H54 (cell line): ENCODE measurements around the gene HOXB3.
"Not testable (repeated sequence)": the region's sequence is repeated elsewhere in the genome, so short reads cannot be mapped to it uniquely, and the experiment has no call there.

Source experiments
- DNase-seq: peaks from one replicate; pipeline ENCODE4 v3.0.0; 2011; ENCODE audit warnings: low spot score, mixed read lengths; ENCODE audit not compliant: insufficient read length
- FAIRE-seq: peaks from 3 replicates; lab custom pipeline; 2011; peaks lifted over from hg19 to GRCh38; lab: Jason Lieb, UNC
- POLR2A ChIP-seq: IDR thresholded peaks from 2 replicates; pipeline ENCODE4 v1.6.1; 2011; ENCODE audit warnings: low read depth, mild to moderate bottlenecking, low read length

The HOXB3 gene

DNA sequence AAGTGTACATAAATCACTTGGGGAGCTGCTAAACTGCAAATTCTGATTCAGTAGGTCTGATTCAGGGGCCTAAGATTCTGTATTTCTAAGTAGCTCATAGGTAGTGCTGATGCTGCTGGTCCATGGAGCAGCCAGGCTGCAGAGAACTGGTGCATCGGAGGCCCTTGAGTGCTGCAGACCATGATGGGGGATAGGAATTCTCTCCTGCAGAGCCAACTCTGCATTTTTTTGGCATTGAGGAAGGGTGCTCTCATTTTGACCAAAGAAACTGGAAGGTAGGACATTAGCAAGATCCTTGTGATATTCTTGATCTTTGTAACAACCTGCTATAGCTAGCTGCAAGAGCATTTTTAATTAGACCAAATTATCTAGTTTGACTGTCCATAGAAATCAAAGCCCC lies 49.8 kb downstream of the HOXB3 start:
- no peak for DNase-seq
- FAIRE-seq = peak; percentile 23
- TF ChIP-seq POLR2A = no peak

DNA sequence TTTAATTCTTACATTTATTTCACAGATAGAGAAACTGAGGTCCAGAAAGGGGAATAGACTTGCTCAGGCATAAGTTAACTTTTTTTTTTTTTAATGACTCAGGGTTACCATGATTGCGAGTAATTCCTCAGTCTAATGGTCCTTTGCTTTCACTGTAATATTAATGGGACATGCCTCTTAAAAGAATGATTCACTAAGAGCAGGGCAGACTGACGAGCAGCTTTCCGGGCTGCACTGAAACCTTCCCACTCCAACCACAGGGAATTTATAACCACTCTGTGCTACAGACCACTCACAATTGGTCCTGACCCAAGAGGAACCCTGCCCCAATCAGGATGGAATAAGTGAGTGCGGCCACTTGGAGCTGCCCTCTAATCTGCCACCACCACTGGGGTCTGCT lies 50.9 kb downstream of the HOXB3 start:
- DNase-seq = no peak
- peak; percentile 82 for FAIRE-seq

GRCh38 chr17:48537316-48537715 lies 52.7 kb downstream of the HOXB3 start:
- FAIRE-seq = no peak
- TF ChIP-seq POLR2A = no peak
- DNase-seq = no peak

More for the DNA sequence above, 50.9 kb downstream of the HOXB3 start:
- TF ChIP-seq POLR2A = peak; percentile 41

DNA sequence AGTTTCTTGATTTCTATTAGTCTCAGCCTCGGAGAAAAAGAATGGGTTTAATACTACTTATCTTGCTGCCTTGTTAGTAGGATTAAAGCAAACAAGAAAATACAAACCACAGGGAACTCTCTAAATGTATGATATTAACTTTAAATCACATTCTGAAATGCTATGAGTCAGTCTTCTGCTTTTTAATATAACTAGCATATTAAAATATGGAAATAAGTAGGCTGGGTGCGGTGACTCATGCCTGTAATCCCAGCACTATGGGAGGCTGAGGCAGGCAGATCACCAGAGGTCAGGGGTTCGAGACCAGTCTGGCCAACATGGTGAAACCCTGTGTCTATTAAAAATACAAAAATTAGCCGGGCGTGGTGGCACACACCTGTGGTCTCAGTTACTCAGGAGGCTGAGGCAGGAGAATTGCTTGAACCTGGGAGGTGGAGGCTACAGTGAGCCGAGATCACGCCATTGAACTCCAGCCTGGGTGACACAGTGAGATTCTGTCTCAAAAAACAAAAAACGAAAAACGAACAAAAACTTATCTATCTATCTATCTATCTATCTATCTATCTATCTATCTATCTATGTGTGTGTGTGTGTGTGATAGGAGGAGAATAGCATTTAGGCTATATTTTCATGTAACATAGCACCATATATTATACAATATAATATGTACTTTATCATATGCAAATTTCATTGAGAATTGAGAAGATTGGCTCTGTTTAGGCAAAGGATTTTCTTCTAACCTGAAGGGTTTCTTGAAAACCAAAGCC lies 54.1 kb downstream of the HOXB3 start:
- not testable (repeated sequence) for DNase-seq, FAIRE-seq

- FAIRE-seq = no peak
- no peak for TF ChIP-seq POLR2A
- no peak for DNase-seq
Observed at GRCh38 chr17:48532261-48532660, 57.8 kb downstream of the HOXB3 start.

DNA sequence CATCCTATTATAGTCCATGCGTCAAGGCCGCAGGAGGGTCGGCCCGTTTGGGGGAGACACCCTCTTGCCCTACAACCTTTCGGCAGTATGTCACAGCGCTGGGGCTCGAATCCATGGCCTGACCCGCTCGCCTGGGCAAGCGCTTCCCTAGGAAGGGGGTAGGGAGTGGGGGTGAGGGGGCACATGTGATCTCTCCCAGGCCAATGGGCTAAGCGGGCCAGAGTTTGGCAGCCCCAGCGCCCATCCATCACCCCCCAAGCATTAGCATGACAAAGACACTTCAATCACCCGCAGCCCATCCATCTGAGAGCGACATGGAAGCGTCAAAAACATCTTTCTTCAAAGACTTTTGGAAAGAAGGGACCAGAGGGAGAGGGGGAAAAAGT lies 59.2 kb downstream of the HOXB3 start, which contains the start of gene HOXB1:
TSS of gene HOXB1 (minus strand) at position 125 of the 386 bp plus-strand sequence. CDS start at position 18, 107 bp downstream.
- no peak for FAIRE-seq
- DNase-seq = no peak
- TF ChIP-seq POLR2A = no peak

GRCh38 chr17:48530208-48530886 lies 59.7 kb downstream of the HOXB3 start:
- TF ChIP-seq POLR2A = no peak

GRCh38 chr17:48529683-48530009 lies 60.4 kb downstream of the HOXB3 start:
- FAIRE-seq = no peak
- no peak for DNase-seq
- TF ChIP-seq POLR2A = no peak

More at GRCh38 chr17:48530208-48530886, 59.7 kb downstream of the HOXB3 start:
- DNase-seq (no peak), FAIRE-seq (no peak)

DNA sequence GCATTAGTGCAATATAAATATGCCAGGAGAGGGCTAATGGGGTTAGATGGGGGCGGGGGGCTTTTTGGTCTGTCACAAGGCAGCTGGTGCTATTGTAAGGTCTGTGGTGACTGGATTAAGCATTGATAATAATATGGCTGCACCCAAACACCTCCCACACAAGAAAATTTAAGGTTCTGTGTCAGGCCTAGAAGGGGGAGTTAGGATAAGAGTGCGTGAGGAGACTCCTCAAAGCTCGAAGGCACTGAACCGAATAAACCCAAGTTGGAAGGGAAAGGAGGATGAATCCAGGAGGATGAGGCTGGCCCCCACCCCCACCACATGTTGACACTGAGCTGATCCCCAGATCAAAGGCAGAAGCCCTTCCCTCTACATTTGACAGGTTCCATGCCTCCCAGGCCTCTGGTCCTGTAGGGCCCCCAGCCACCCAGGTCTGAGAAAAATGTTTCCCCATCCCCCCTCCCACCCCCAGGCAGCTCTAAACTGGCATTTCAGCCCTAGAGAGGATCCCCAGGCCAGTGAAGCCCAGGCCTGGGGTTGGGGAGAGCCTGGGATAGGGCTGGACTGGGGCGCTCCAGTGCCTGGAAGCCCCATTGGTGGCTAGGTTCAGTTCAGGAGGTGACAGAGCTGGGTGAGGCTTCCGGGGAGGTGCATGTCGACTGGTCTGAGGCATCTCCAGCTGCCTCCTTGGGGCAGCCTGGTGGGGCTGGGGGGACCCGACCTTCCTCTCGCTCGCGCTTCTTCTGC lies 60.9 kb downstream of the HOXB3 start:
- no peak for TF ChIP-seq POLR2A
- no peak for DNase-seq
- no peak for FAIRE-seq

GRCh38 chr17:48528153-48528935 lies 61.7 kb downstream of the HOXB3 start:
- FAIRE-seq (no peak), DNase-seq (no peak)
- TF ChIP-seq POLR2A = no peak

- FAIRE-seq (no peak), DNase-seq (no peak)
- TF ChIP-seq POLR2A = no peak
Observed at GRCh38 chr17:48527547-48527932, 62.5 kb downstream of the HOXB3 start.

DNA sequence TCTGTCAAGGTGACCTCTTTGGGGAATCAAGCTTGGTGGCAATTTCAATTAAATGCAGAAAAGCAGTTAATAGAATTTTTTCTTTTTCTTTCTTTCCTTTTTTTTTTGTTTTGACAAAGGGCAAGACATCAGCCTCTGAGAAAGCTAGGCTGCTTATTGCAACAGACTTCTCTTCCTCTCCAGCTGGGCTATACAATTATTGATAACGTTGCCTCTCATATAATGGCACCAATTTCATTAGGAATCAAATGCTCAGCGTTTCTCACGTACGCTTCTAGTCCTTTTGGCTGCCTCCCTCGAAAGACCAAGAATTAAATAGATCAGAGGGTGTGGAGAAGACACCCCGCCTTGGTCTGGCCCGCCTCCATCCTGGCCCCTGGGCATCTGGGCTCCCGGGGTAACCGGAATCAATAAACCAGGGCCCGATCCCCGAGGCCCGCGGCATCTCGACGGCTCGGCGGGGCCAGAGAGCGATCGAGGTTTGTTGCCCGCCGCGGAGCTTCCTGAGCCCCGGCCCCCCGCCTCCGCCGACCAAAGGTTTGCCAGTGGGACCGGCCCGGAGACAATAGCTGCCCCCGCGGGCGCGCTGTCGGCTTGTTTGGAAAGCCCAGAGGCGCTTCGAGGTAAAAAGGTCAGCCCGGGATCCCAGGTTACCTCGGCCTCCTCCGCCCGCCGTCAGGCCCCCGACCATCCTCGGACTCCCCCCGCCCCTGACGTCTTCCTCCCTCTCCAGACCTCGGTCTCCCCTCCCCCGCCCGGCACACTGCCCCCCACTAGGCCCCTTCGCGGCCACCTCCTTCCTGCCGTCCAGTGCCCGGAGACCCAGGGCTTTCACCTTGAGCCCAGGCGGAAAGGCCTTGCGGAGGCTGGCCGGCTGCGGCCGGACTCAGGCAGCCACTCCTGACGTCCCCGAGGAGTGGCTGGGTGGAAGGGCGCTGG lies 63.2 kb downstream of the HOXB3 start:
- no peak for TF ChIP-seq POLR2A
- DNase-seq (no peak), FAIRE-seq (no peak)
